ENCODE results near the gene KRT3. TPM values are rescaled to one million over a fixed set of nuclear protein-coding genes. Genes with fewer than 3 reads are reported as not detected.
"Not testable (repeated sequence)": the region's sequence is repeated elsewhere in the genome, so short reads cannot be mapped to it uniquely, and the experiment has no call there.

Gene KRT3
- total RNA-seq, 2 donors from 2014 or later = not detected

- no peak for ATAC-seq
- H3K4me3 Mint-ChIP-seq = no peak overlapping the region
- H3K4me1 Mint-ChIP-seq = no peaks in the 10 kb centered on the region
- peaks cover 15% of the 10 kb centered on the region for H3K27me3 Mint-ChIP-seq
- no peaks in the 10 kb centered on the region for H3K9me3 ChIP-seq (ENCODE audit: control insufficient read depth, low read length, poor library complexity, severe bottlenecking)
- no peak for DNase-seq
- H3K36me3 Mint-ChIP-seq (ENCODE audit: low read depth) = no peaks in the 10 kb centered on the region
- no peak overlapping the region for H3K27ac Mint-ChIP-seq
Measured at GRCh38 chr12:52757449-52758176, 38.3 kb downstream of the KRT3 start.

DNA sequence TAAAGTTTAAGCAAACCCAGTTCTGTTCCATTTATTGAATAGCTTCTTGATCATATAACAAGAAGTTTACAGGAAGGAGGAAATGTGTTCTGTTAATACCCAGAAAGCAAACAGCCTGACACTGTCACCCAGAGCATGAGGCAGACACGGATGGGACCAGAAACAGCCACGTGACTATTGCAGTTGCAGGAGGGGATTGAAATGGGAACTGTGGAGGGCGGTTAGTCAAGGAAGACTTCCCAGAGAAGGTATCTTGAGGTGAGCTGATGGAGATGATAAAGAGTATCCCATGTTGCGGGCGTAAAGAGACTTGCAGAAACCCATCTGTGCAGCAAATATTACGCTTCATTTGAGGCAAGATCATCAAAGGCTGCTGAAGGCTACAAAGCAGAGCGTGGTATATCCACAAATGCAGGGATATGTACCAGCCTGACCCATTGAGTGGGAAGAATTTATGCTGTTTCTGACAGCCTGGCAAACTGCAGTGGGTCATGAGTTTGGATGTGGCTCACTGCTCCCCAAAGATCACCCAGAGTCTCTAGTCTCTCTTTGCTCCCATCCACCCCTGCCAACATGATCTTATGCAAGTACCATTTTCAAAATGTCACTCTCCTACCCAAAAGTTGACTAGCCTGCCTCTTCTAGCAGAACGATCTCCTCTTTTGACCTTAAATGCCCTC lies 39.5 kb downstream of the KRT3 start:
- H3K4me3 Mint-ChIP-seq = no peak overlapping the region
- no peak for ATAC-seq
- no peaks in the 10 kb centered on the region for H3K9me3 ChIP-seq (ENCODE audit: control insufficient read depth, low read length, poor library complexity, severe bottlenecking)
- H3K27ac Mint-ChIP-seq = no peak overlapping the region
- no peaks in the 10 kb centered on the region for H3K4me1 Mint-ChIP-seq
- no peaks in the 10 kb centered on the region for H3K36me3 Mint-ChIP-seq (ENCODE audit: low read depth)
- H3K27me3 Mint-ChIP-seq = peaks cover 16% of the 10 kb centered on the region
- no peak for DNase-seq

DNA sequence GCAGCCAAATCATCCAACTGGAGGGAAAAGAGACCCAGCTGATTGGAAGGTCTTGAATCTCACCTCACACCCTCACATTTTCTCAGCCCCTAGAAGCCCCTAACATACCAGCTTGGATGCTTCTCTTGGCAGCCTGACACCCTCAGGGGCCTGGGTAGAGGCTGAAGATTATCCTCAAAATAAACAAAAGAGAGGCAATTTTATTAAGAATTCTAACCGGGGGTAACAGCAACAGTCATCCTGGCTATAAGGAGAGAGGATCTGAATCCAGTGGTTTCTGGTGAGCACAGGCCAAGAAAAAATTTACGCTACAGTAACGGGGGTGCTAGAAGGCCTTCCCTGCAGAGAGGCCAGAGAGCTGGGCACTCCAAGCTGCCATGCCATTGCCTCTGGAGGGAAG lies 40.4 kb downstream of the KRT3 start:
- ATAC-seq = no peak
- Mint-ChIP-seq H3K4me1 (no peaks in the 10 kb centered on the region), H3K27ac (no peak overlapping the region), H3K4me3 (no peak overlapping the region), H3K36me3 (ENCODE audit: low read depth) (no peaks in the 10 kb centered on the region), H3K27me3 (peaks cover 16% of the 10 kb centered on the region)
- DNase-seq = no peak
- no peaks in the 10 kb centered on the region for H3K9me3 ChIP-seq (ENCODE audit: control insufficient read depth, low read length, poor library complexity, severe bottlenecking)

DNA sequence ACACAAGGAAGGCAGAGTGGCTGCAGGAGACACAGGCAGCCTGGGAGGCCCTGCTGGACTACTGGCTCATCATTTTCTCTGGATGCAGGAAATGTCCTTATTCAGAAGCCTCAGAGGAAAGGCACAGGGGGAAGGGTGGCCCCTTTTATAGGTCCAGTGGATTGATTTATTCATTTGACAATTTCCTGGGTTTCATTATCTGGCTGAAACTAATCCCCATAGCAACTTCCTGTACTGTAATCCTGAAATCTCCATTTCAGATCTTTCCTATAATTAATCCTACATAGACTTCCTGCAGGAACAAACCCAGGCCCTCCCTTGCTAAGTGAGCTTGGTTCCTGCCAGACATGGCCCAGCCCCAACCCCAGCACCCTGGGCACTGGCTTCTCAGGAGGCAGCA lies 41.8 kb downstream of the KRT3 start:
- no peak for ATAC-seq

DNA sequence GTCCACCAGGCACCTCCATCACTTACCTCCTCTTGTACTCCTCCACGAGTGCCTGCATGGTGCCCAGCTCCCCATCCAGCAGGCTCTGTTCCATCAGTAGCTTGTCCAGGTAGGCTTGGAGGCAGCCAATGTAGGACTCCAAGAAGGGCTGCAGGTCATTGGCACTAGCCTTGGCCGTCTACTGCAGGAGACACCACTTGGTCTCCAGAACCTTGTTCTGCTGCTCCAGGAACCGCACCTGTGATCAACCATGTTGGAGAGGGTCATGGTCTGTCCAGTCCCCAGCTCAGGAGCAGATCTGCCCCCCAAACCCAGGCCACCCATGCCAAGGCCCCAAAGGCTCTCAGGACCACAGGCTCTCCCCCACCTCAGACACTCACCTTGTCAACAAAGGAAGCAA lies 42.6 kb downstream of the KRT3 start:
- Mint-ChIP-seq H3K4me3 (no peak overlapping the region), H3K27me3 (peaks cover 24% of the 10 kb centered on the region), H3K36me3 (ENCODE audit: low read depth) (no peaks in the 10 kb centered on the region), H3K27ac (no peak overlapping the region), H3K4me1 (peaks cover 2% of the 10 kb centered on the region)
- DNase-seq = no peak
- ATAC-seq = no peak
- H3K9me3 ChIP-seq (ENCODE audit: control insufficient read depth, low read length, poor library complexity, severe bottlenecking) = no peaks in the 10 kb centered on the region

More for the DNA sequence above, 41.8 kb downstream of the KRT3 start:
- no peak for DNase-seq
- Mint-ChIP-seq H3K4me3 (no peak overlapping the region), H3K36me3 (ENCODE audit: low read depth) (no peaks in the 10 kb centered on the region), H3K27me3 (peaks cover 16% of the 10 kb centered on the region), H3K4me1 (peaks cover 2% of the 10 kb centered on the region), H3K27ac (no peak overlapping the region)
- H3K9me3 ChIP-seq (ENCODE audit: control insufficient read depth, low read length, poor library complexity, severe bottlenecking) = no peaks in the 10 kb centered on the region

- Mint-ChIP-seq H3K4me1 (peaks cover 2% of the 10 kb centered on the region), H3K27ac (no peak overlapping the region), H3K36me3 (ENCODE audit: low read depth) (no peaks in the 10 kb centered on the region), H3K4me3 (no peak overlapping the region), H3K27me3 (peaks cover 26% of the 10 kb centered on the region)
- ATAC-seq (no peak), DNase-seq (no peak)
- H3K9me3 ChIP-seq (ENCODE audit: control insufficient read depth, low read length, poor library complexity, severe bottlenecking) = no peaks in the 10 kb centered on the region
Measured at GRCh38 chr12:52752516-52752915, 43.4 kb downstream of the KRT3 start.

- Mint-ChIP-seq H3K36me3 (ENCODE audit: low read depth) (no peaks in the 10 kb centered on the region), H3K27me3 (peaks cover 26% of the 10 kb centered on the region), H3K27ac (no peak overlapping the region), H3K4me1 (peaks cover 2% of the 10 kb centered on the region), H3K4me3 (no peak overlapping the region)
- H3K9me3 ChIP-seq (ENCODE audit: control insufficient read depth, low read length, poor library complexity, severe bottlenecking) = no peaks in the 10 kb centered on the region
- no peak for DNase-seq
- ATAC-seq = no peak
Measured at GRCh38 chr12:52751795-52752194, 44.1 kb downstream of the KRT3 start.

- H3K9me3 ChIP-seq (ENCODE audit: control insufficient read depth, low read length, poor library complexity, severe bottlenecking); H3K27ac Mint-ChIP-seq: not testable (repeated sequence)
Measured at GRCh38 chr12:52750532-52750931, 45.4 kb downstream of the KRT3 start.

DNA sequence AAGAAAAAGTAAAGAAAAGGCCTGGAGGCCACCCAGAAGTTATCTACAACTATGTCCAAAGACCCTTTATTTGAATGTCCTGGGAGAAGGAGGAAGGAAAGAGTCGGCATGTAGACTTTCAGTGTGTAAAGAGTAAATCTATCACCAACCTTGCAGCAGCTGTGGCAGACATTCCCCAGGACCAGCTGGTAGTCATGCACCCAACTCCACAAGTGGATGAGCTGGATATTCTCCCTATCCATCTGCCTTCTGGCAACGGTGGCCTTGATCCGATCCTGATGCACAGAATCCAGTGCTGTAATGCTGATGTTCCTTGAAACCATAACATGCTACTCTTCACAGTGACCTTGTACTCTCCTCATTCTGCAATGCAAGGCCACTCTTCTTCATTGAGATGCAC lies 46.1 kb downstream of the KRT3 start:
- no peaks in the 10 kb centered on the region for H3K36me3 Mint-ChIP-seq (ENCODE audit: low read depth)
- DNase-seq (no peak), ATAC-seq (no peak)
- peaks cover 22% of the 10 kb centered on the region for H3K27me3 Mint-ChIP-seq
- H3K4me3 Mint-ChIP-seq = no peak overlapping the region
- peaks cover 2% of the 10 kb centered on the region for H3K4me1 Mint-ChIP-seq
- no peak overlapping the region for H3K27ac Mint-ChIP-seq
- no peaks in the 10 kb centered on the region for H3K9me3 ChIP-seq (ENCODE audit: control insufficient read depth, low read length, poor library complexity, severe bottlenecking)

More at GRCh38 chr12:52750532-52750931, 45.4 kb downstream of the KRT3 start:
- H3K4me3 Mint-ChIP-seq; DNase-seq; ATAC-seq; H3K4me1 Mint-ChIP-seq; H3K36me3 Mint-ChIP-seq (ENCODE audit: low read depth): not testable (repeated sequence)
- H3K27me3 Mint-ChIP-seq = peaks cover 26% of the 10 kb centered on the region

GRCh38 chr12:52748578-52748977 lies 47.3 kb downstream of the KRT3 start:
- Mint-ChIP-seq H3K27ac (no peak overlapping the region), H3K4me3 (no peak overlapping the region), H3K36me3 (ENCODE audit: low read depth) (no peaks in the 10 kb centered on the region), H3K27me3 (peaks cover 24% of the 10 kb centered on the region), H3K4me1 (peaks cover 2% of the 10 kb centered on the region)
- ATAC-seq = no peak
- H3K9me3 ChIP-seq (ENCODE audit: control insufficient read depth, low read length, poor library complexity, severe bottlenecking) = no peaks in the 10 kb centered on the region
- DNase-seq = no peak

- DNase-seq (no peak), ATAC-seq (no peak)
- no peak overlapping the region for H3K4me3 Mint-ChIP-seq
- H3K36me3 Mint-ChIP-seq (ENCODE audit: low read depth) = no peaks in the 10 kb centered on the region
- no peaks in the 10 kb centered on the region for H3K9me3 ChIP-seq (ENCODE audit: control insufficient read depth, low read length, poor library complexity, severe bottlenecking)
- peaks cover 2% of the 10 kb centered on the region for H3K4me1 Mint-ChIP-seq
- peaks cover 29% of the 10 kb centered on the region for H3K27me3 Mint-ChIP-seq
- H3K27ac Mint-ChIP-seq = no peak overlapping the region
Measured at GRCh38 chr12:52745554-52745953, 50.4 kb downstream of the KRT3 start.

DNA sequence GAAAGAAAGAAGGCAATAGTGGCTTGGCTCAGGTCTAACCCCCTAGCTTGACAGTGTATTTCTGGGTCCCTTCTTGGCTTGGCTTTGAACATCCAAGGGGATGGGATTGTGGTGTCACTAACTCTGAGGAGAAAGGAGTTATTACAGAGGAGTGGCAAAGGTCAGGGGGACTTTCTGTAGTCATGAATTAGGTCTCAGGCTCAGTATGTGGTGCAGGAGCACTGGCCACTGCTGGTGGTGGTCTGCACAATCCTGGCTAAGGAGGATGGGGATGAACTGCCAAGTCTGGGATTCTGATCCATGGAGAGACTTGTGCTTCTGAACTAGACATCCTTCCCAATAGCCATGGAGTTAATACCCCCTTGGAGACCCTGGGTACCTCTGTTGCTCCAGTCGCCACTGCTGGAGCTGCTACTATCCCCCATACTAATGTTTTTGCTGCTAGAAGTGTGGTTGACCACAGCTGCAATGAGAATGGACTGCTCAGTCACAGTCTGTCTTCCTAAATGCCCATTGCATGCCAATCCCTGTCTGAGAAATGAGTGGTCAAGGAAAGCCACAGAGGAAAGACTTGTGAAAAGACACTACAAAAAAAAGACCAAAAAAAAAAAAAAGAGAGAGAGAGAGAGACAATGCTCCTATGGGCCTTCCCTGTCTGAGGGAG lies 51.3 kb downstream of the KRT3 start:
- no peaks in the 10 kb centered on the region for H3K9me3 ChIP-seq (ENCODE audit: control insufficient read depth, low read length, poor library complexity, severe bottlenecking)
- H3K27me3 Mint-ChIP-seq = peaks cover 34% of the 10 kb centered on the region

DNA sequence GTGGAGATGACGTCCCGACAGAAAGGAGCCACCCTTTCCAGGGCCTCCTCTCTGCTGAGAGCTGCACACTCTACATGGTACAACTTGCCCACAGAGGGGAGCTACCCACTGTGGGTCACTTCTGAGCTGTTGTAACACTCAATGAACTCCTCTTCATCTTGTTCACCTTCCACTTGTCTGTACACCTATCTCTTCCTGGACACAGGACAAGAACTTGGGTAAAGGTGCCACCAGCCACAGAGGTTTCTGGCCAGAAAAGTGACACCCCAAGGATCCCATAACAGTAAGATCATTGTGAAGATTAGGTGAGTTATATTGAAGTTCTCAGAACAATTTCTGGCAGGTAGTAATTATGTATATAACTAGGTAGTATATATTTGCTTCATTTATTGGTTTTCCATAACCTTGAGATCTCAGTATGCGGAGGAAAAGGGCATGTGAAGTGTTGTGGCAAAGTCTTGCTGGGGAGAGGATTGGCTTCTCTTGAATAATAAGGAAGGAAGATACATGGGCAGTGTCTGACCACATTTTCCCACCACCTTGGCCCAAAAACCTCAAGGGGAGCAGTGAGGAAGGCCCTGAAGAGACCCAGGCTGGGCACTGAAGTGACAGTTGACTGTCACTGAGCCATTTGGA lies 53.0 kb downstream of the KRT3 start:
- no peak overlapping the region for H3K27ac Mint-ChIP-seq
- no peak overlapping the region for H3K4me3 Mint-ChIP-seq
- no peaks in the 10 kb centered on the region for H3K9me3 ChIP-seq (ENCODE audit: control insufficient read depth, low read length, poor library complexity, severe bottlenecking)
- no peaks in the 10 kb centered on the region for H3K36me3 Mint-ChIP-seq (ENCODE audit: low read depth)
- peaks cover 25% of the 10 kb centered on the region for H3K27me3 Mint-ChIP-seq
- DNase-seq (no peak), ATAC-seq (no peak)
- H3K4me1 Mint-ChIP-seq = no peaks in the 10 kb centered on the region

More for the DNA sequence above, 51.3 kb downstream of the KRT3 start:
- ATAC-seq = no peak
- Mint-ChIP-seq H3K4me1 (peaks cover 1% of the 10 kb centered on the region), H3K27ac (no peak overlapping the region), H3K4me3 (no peak overlapping the region), H3K36me3 (ENCODE audit: low read depth) (no peaks in the 10 kb centered on the region)
- no peak for DNase-seq
